Measurements from ENCODE around the gene THBS3. TPM values are rescaled to one million over a fixed set of nuclear protein-coding genes. Genes with fewer than 3 reads are reported as not detected.
"Not testable (repeated sequence)": the region's sequence is repeated elsewhere in the genome, so short reads cannot be mapped to it uniquely, and the experiment has no call there.

Gene THBS3
- total RNA-seq, 1 experiment from 2014 or later: 8.1 TPM

DNA sequence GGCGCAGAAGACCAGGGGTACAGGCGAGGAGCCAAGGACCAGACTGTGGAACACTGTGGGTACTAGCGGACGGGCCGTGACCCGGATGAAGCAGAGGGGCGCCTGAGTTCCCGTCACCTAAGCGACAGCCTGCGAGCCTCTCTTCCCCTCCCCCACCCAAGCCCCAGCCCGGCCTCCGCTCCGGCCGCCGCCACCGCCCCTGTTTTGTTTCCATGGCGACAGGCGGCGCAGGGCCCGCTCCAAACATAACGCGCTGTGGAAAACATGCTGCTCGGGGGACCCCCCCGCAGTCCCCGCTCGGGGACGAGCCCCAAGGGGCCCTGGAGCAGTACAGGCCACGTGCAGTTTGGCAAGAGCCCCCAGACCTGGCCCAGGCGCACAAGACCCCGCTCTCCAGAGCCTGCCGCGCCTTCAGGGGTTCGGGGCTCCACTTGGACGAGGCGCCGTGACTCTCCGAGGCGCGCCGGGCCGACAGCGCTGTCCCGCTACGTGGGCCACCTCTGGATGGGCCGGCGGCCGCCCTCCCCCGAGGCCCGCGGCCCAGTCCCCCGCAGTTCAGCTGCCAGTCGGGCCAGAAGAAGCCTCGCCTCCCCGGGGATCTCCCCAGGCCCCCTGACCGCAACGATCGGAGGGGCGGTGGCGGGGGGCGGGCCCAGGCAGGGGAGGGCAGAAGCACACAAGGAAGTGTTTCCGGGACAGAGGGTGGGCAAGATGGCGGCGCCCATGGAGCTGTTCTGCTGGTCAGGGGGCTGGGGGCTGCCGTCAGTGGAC, 1.0 kb upstream of the THBS3 start, which contains the start of gene MTX1:
MTX1 (plus strand) TSS at position 155 of the 771 bp plus-strand sequence; CDS start at position 265, 110 bp downstream.
- DNase-seq (ENCODE audit: low read depth): peak; percentile 82

DNA sequence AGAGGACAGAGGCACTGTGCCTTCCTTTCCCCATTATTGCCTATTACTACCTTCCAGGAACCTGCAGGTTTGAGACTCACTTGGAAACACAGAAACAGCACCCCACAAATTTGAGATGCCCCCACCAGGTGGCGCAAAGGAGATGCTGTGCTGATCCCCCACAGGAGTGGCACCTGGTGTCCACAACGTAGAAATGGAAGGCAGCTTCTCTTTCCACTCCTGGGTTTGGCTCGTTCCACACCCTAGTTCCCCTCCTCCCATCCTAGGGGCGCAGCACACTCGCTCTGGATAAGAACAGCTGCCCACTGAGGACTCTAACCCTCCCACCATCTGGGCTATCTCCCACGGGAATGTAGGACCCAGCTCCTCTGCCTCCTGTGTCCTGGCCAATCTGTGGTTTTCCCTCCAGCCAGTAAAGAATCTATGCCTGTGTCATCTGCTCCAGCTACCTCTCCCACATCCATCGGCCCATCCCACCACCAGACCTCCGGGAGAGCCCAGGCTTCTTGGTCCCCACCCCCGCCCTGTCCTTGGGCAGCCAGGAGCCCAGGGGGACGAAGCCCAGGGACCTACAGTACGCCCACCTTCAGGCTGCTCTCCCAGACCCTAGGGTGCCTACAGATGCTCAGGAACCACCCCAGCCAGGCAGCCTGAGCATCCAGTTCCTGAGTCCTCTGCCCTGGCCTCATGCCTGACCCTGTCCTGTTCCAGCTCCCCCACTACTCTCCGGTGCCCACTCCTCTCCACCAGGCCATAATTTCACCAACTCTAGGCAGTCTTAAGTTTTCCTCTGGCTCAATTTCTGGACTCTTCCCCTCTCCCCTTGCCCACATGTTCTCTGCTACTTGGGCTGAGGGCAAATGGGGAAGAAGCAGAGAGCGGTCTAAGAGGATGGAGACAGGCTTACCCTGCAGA, 549 bp downstream of the THBS3 start:
- peak; percentile 74 for DNase-seq (ENCODE audit: low read depth)

DNA sequence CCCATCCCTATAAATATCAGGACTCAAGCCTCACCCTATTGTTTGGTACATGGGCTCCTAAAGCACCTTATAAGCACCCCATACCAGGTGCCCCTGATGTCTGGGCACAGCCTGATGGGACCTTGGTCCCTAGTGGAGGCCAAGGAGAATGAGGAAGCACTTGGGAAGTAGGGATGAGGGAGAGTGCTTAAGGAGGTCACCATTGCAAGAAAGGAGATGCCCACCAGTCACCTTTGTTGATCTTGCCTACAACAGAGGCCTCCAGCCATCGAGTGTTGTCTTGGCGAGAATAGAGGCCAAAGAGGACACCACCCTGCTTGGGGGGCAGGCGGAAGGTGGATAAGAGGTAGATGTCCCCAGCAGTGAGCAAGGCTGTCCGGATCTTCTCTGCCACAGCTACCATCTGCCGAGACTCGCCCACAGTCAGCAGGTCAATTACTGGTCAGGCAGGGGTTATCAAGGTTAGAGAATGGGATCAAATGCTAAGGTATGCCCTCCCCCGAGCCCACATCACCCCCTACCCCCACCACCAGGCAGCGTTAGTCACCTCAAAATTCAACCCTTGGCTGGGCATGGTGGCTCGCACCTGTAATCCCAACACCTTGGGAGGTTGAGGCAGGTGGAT, 1.6 kb downstream of the THBS3 start:
- DNase-seq (ENCODE audit: low read depth): no peak

DNA sequence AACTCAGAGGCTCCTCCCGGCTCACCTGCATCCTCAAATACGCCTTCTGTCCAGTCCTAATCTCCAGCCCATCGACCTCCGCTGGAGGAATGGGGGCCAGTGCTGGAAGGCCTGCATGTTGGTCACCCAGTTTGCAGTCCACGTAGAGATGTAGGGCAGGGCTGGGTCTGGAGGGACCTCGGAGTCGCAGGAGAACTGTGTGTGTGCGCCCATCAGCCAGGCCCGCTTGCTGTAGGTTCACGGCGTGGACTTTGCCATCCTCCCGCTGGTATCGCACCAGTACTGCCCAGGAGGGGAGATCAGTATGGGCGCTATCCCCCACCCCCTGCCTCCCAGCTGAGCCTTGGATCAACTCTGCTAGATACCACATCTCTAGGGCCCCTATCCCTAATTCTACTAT, 2.7 kb downstream of the THBS3 start:
- DNase-seq (ENCODE audit: low read depth): no peak

DNA sequence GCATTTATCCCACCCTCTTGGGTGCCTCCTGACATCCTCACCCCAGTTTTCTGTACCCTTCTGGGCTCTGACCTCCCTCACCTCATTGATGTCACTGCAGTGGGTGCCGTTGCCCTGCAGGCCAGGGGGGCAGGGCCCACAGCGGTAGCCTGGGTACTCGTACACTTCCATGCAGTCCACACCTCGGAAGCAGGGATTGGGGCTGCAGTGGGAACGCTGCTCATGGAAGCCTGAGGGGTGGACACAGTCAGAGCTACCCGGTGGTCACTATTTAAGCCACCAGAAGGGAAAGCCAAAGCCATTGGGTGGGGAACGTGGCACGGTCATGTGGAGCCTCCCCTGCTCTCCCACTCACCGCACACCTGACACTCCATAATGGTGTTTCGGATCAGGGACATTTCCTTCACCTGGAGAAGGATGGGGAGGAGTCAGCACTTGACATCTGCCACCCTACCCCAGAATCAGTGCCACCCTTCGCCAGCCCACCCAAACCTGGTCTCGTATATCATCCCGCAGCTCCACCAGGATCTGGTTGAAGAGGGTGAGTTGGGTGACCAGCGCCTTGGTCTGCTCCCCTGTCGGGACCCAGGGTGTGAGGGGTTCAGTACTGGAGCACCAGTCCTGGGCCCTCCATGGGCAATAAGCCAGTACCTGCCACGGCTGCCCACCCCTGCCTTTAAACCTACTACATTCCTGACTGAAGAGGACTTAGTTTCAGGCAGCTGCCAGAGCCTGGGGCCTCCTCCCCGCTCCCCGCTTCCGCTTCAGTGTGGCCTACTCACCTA, 4.8 kb downstream of the THBS3 start:
- DNase-seq (ENCODE audit: low read depth): no peak

DNA sequence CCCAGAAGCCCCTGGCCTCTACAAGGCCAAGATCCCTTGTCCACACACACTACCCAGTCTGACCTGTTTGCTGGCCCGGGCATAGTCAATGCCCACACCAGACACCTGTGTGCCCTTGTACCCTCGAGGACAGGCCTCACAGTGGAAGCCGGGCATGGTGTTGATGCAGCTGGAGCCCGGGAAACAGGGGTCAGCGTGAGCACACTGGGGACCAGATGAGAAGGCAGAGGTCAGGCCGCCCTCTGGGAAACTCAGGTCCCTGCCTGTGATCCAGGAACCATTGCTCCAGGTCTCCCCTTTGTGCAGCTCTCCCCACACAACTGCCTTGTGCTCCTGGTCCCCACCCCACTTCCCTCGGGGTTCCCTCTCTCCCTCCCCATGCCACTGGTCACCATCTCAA, 5.5 kb downstream of the THBS3 start:
- no peak for DNase-seq (ENCODE audit: low read depth)

DNA sequence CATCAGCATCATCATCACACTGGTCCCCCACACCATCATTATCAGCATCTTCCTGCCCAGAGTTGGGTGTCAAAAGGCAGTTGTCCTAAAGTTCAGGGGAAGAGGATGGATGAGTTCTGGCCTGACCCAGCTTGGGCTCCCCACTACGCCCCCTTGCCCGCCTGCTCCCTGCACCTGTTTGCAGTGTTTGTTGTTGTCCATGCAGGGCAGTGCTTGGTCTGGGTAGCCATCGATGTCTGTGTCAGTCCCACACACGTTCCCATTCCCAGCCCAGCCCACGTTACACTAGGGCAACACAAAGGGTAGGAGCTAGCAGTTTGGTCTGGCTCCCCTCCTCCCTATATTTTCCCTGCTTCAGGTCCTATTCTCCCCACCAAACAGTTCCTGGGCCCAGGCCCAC, 6.8 kb downstream of the THBS3 start:
- no peak for DNase-seq (ENCODE audit: low read depth)

DNA sequence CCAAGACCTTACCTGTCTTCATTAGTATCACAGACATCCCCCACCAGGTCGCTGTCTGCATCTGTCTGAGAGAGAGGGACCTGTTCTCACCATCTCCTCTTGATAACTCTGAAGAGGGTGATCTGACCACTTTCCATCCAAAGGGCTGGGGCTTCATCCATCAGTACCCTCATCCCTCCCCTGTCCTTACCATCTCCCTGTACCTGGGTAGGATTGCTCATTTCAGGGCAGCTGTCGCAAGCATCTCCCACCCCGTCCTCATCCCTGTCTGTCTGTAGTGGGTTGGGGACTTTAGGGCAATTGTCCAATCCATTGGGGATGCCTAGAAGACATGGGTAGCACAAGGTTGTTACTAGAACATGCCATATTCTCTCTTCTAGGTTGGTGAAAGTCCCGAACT, 7.9 kb downstream of the THBS3 start:
- no peak for DNase-seq (ENCODE audit: low read depth)

DNA sequence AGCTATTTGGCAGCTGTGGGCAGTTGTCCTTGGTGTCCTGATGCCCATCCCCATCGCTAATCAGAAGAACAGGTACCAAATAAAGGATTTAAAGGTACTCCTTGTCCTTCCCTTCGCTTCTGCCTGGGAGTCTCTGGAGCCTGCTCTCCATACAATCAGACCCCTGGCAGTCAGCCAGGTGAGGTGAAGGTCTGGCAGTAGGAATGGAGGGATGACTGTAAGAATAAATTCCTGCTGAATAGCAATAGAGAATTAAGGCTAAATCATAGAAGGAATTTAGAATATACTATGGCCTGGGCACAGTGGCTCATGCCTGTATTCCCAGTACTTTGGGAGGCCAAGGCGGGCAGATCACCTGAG, 9.2 kb downstream of the THBS3 start:
- no peak for DNase-seq (ENCODE audit: low read depth)

DNA sequence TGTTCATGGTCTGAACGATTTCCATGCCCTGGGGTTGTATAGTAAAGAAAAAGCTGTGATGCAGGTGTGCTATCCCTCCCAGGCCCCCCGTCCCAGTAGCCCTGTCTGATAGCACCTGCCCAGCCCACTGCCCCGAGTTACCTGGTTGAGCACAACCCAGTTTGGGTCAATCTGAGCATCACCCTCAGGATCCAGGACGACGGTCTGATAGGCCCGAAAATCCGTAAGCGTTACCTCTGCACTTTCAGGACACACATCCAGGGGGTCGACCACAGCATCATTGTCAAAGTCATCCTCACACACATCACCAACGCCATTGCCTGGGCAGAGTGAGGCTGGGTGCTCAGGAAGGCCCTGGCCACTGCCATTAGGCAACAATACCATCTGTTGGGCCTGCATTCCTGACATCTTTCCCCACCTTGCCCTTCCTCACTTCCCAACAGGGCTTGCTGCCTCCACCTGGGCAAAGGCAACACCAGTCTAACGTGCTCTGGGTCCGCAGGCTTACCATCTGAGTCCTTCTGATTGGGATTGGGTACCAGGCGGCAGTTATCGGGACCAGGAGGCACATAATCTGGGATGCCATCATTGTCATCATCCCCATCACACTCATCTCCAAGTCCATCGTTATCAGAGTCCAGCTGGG, 9.7 kb downstream of the THBS3 start:
- no peak for DNase-seq (ENCODE audit: low read depth)

DNA sequence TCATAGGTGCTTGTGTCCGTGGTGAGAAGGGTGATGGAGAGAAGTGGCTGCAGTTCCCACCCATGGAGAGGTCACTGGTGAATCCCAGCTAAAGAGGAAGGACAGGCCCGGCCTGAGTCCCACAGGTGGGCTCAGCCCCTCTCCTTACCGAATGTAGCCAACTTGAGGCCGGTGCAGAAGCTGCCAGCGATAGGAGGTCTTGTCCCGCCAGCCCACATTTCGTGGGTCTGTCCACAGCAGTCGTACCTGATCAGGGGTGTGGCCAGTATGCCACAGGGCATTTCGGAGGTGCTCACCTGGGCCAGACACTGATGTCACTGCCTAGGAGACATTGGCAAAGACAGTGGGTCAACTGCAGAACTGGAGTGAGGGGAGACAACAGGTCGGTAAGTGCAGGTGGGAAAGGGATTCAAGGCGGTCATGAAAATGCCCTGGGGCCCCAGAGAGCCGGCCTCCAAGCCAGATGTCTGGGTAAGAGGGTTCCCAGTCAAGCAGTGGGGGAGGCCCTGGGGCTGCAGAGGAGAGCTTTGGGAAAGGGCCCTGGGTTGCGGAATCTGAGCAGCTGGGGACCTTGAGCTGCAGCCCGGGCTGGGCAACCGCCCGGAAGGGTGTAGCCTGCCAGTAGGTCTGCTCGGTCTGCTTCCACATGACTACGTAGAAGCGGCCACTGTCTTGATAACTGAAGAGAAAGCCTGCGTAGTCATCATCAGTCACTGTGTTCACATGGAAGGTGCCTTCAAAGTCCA, 10.6 kb downstream of the THBS3 start:
- no peak for DNase-seq (ENCODE audit: low read depth)

DNA sequence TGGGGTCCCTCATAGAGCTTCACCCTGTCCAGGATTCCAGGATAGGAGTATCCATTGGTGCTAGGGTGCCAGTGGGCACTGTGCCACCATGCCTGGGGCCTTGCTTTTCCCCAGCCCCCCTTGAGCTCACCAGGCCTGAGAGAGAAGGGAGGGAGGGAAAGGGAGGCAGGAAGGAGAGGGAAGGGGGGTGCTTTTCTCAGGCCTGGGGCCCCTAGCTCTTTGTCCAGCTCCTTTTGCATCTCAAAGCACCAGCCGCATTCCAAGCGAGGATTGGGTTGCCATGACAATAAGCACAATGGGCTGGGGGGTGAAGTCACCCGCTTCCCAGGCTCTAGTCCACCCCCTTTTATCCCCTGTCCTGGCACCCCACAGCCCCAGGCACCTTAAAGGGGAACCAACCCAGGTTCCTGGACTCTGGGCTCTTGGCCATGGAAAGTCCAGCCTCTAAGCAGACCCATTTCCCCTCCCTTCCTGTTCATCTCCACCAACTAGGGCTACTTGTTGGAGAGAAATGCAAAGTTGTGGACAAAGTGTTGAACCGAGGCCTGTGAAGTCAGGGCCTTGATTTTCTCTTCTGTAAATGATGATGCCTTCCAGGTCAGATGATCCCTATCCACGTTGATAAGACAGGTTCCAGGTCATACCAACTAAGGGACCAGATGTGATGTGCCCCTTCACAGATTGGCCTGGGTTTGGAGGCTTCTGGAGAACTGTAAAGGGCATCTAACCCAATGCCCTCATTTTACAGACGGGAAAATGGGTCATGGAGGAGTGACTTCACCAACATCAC, 11.4 kb downstream of the THBS3 start:
- no peak for DNase-seq (ENCODE audit: low read depth)

DNA sequence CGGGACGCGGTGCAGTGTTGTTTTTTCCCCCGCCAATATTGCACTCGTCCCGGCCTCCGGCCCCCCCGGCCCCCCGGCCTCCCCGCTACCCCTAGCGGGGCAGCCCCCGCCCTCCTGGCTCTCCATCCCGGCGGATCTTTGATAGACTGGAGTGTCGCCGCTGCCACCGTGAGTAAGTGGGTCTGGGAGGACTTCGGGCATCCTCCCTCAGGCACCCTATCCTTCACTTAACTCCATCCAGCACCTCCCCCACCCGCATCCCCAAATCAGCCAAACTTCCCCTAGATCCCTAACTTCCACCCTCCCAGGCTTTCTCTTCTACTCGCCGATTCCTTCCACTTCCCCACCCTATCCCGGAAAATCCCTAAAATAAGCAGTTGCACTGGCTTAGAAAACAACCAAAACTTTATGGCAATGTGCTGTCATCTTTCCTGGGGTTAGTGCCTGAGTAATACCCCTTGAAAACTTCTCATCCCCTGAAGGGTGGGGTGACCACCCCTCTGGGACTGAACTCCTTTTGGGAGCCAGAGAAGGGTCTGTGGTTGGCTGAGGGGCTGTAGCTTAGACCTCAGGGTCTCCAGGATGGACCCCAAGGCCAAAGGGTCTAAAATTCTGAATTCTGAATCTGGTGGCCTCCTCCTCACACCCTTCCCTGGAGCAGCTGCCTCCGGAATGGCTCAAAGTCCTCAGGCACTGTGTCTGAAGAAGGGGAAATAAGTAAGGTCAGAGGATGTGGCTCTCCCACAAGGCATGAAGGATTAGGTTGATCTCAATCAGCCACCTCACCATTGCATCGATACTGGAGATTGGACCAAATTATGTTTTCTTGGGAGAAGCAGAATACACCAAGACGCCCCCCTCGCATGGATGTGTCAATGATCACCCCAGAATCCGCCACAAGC, 12.2 kb downstream of the THBS3 start:
- DNase-seq (ENCODE audit: low read depth): no peak

DNA sequence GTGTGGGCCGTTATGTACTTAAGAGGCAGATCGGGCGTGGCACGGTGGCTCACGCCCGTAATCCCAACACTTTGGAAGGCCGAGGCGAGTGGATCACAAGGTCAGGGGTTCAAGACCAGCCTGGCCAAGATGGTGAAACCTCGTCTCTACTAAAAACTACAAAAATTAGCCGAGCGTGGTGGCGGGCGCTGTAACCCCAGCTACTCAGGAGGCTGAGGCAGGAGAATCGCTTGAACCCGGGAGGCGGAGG, 13.8 kb downstream of the THBS3 start:
- not testable (repeated sequence) for DNase-seq (ENCODE audit: low read depth)

DNA sequence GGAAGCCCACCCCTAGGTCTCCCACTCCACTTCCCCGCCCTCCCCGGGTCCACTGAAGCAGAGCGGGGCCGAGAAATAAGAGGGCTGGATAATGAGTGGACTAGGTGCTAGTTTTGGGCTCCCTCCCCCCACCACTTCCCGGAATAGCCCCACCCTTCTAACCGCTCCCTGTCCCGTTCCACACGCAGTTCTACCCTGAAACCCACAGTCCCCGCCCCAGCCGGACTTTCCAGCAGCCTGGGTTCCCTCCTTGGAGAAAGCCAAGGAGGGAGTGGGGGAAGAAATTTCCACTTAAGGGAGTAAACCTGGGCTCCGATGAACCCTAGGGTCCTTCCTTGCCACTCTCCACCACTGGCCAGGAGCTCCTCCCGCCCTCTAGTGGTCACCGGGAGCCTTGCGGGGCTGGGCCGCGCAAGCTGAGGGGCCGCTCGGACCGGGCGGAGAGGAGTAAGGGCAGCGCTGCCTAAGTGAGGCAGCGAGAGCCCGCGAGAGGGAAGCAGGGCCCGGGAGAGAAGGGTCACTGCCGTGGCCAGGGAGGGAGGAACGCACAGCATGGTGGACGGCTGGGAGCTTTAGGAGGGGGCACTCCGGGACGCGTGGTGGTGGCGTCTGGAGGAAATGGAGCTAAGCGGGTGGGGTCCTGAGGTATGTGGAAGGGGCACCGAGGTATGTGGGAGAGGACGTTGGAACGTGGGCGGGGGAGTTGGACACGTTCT, 14.3 kb downstream of the THBS3 start:
- DNase-seq (ENCODE audit: low read depth): peak; percentile 88

DNA sequence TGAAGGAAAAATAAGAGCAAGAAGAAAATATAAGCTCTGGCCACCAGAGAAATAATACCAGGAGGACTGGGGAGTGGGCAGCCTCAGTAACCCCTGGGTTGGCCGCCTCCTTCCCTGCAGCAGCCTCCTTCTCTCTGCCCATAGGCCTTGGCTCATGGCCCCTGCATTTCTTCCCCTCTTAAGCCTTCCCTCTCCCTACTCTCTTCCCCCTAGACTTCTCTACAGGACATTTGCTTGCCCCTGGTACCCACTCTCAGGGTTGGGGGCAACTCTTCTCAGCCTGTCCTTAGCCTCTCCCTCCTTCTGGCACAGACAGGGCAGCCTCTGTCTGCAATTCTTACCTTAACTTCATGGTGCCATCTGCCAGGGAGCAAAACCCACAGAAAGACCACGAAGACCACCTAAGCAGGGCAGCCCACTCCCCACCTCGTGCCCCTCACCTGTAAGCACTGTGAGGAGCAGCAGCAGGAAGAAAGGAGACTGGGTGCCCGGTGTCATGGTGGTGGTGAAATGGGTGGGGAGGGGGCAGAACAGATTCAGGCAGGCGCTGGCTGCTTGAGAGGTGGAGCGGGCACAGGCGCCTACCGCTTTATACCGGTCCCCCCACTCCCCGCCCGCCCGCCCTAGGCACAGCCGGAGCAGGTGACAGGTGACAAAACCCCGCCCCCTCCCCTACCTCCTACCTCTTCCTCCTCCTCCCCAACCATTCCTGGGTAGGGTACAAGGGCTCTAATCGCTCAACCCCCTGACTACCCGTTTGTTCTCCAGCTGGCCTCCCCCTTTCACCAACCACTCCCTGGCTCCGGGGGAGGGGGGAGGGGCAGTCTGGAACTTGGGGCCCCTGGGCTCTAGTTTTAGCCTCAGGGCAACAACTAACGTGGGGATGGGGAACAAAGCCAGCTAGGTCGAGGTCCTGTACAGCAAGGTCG, 15.1 kb downstream of the THBS3 start:
- no peak for DNase-seq (ENCODE audit: low read depth)

DNA sequence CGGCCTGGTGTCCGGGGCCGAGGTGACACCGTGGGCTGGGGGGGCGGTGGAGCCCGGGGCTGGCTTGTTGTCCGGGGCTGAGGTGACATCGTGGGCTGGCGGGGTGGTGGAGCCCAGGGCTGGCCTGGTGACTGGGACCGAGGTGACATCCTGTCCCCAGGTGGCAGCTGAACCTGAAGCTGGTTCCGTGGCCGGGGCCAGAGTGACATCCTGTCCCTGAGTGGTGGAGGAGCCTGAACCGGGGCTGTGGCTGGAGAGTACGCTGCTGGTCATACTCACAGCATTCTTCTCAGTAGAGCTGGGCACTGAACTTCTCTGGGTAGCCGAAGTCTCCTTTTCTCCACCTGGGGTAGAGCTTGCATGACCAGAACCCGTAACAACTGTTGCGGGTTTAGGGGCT, 15.8 kb downstream of the THBS3 start:
- DNase-seq (ENCODE audit: low read depth): no peak

All from RPMI7951 (cell line).